ENCODE results near the gene TMOD3.

Gene TMOD3

GRCh38 chr15:51907136-51907862, 77.8 kb downstream of the TMOD3 start:
- DNase-seq (ENCODE audit: low read depth in 2 of 2), result no peak

- no peak for DNase-seq (ENCODE audit: low read depth in 2 of 2)
Measured at GRCh38 chr15:51908316-51908715, 78.9 kb downstream of the TMOD3 start.

GRCh38 chr15:51909584-51909983, 80.1 kb downstream of the TMOD3 start:
- no peak for DNase-seq (ENCODE audit: low read depth in 2 of 2)

GRCh38 chr15:51912528-51912927, 83.1 kb downstream of the TMOD3 start:
- DNase-seq (ENCODE audit: low read depth in 2 of 2), result no peak

- no peak for DNase-seq (ENCODE audit: low read depth in 2 of 2)
Measured at GRCh38 chr15:51917493-51917892, 88.0 kb downstream of the TMOD3 start.

- DNase-seq (ENCODE audit: low read depth in 2 of 2), result no peak
Measured at GRCh38 chr15:51924156-51925068, 95.0 kb downstream of the TMOD3 start.

- no peak for DNase-seq (ENCODE audit: low read depth in 2 of 2)
Measured at GRCh38 chr15:51926809-51927208, 97.4 kb downstream of the TMOD3 start.

GRCh38 chr15:51931016-51931415, 101.6 kb downstream of the TMOD3 start:
- no peak for DNase-seq (ENCODE audit: low read depth in 2 of 2)

- DNase-seq (ENCODE audit: low read depth in 2 of 2), result no peak
Measured at GRCh38 chr15:51931638-51932037, 102.2 kb downstream of the TMOD3 start.

- no peak for DNase-seq (ENCODE audit: low read depth in 2 of 2)
Measured at GRCh38 chr15:51932161-51932560, 102.7 kb downstream of the TMOD3 start.

GRCh38 chr15:51935466-51936104, 106.1 kb downstream of the TMOD3 start:
- DNase-seq (ENCODE audit: low read depth in 2 of 2), result no peak

- DNase-seq (ENCODE audit: low read depth in 2 of 2), result no peak
Measured at GRCh38 chr15:51936105-51936478, 106.6 kb downstream of the TMOD3 start.

GRCh38 chr15:51938286-51938685, 108.8 kb downstream of the TMOD3 start:
- no peak for DNase-seq (ENCODE audit: low read depth in 2 of 2)

GRCh38 chr15:51939216-51939615, 109.8 kb downstream of the TMOD3 start:
- no peak for DNase-seq (ENCODE audit: low read depth in 2 of 2)

GRCh38 chr15:51947124-51947523, 117.7 kb downstream of the TMOD3 start:
- no peak for DNase-seq (ENCODE audit: low read depth in 2 of 2)

GRCh38 chr15:51952805-51953204, 123.4 kb downstream of the TMOD3 start:
- no peak for DNase-seq (ENCODE audit: low read depth in 2 of 2)

- no peak for DNase-seq (ENCODE audit: low read depth in 2 of 2)
Measured at GRCh38 chr15:51955504-51955903, 126.1 kb downstream of the TMOD3 start.

Measured in stimulated activated CD8-positive, alpha-beta memory T cell treated with anti-CD3 and anti-CD28 coated beads, Interleukin-15, amount 100 ng/mL, for 48 hours (primary cell).